ENCODE data around the gene CNOT6.

GRCh38 chr5:180599981-180600553, 105.9 kb downstream of the CNOT6 start:
- no peak for TF ChIP-seq CTCF (conservative IDR thresholded peaks at IDR 0.05)
- TF ChIP-seq EZH2 (IDR thresholded peaks at IDR 0.05; ENCODE audit: low read depth): no peak
